Measurements from ENCODE around the gene PTGES3L.

Gene PTGES3L

GRCh38 chr17:42979511-42980273, at the start of gene PTGES3L:
TSS of gene PTGES3L (minus strand) at chr17:42980080. CDS start at chr17:42980053, 27 bp downstream.
- peak; percentile 58 for DNase-seq
- in situ Hi-C loops (cut with HindIII; ENCODE audit: low pct_ligation_motif_present, low pct_unique_long_range_greater_than_20kb, low sequenced_read_pairs) = no loop called here

GRCh38 chr17:43028221-43028861, 48.5 kb upstream of the PTGES3L start:
- no peak for DNase-seq

GRCh38 chr17:43027091-43028032, 47.5 kb upstream of the PTGES3L start:
- in situ Hi-C loops (cut with HindIII; ENCODE audit: low pct_ligation_motif_present, low pct_unique_long_range_greater_than_20kb, low sequenced_read_pairs) = no loop called here
- DNase-seq = no peak

More at GRCh38 chr17:43028221-43028861, 48.5 kb upstream of the PTGES3L start:
- in situ Hi-C loops (cut with HindIII; ENCODE audit: low pct_ligation_motif_present, low pct_unique_long_range_greater_than_20kb, low sequenced_read_pairs) = no loop called here

GRCh38 chr17:43026595-43026994, 46.7 kb upstream of the PTGES3L start:
- DNase-seq = no peak
- in situ Hi-C loops (cut with HindIII; ENCODE audit: low pct_ligation_motif_present, low pct_unique_long_range_greater_than_20kb, low sequenced_read_pairs) = no loop called here

GRCh38 chr17:43025766-43026537, 46.1 kb upstream of the PTGES3L start:
- in situ Hi-C loops (cut with HindIII; ENCODE audit: low pct_ligation_motif_present, low pct_unique_long_range_greater_than_20kb, low sequenced_read_pairs) = no loop called here

GRCh38 chr17:43025290-43025657, 45.4 kb upstream of the PTGES3L start:
- in situ Hi-C loops (cut with HindIII; ENCODE audit: low pct_ligation_motif_present, low pct_unique_long_range_greater_than_20kb, low sequenced_read_pairs) = no loop called here

More at GRCh38 chr17:43025766-43026537, 46.1 kb upstream of the PTGES3L start:
- DNase-seq = no peak

GRCh38 chr17:43024407-43025289, 44.8 kb upstream of the PTGES3L start, which contains the start of gene RND2:
TSS of gene RND2 (plus strand) at chr17:43025231. CDS start at chr17:43025348, 117 bp downstream.
- in situ Hi-C loops (cut with HindIII; ENCODE audit: low pct_ligation_motif_present, low pct_unique_long_range_greater_than_20kb, low sequenced_read_pairs) = no loop called here
- DNase-seq = peak; percentile 97

More at GRCh38 chr17:43025290-43025657, 45.4 kb upstream of the PTGES3L start:
- no peak for DNase-seq

- peak; percentile 84 for DNase-seq
- in situ Hi-C loops (cut with HindIII; ENCODE audit: low pct_ligation_motif_present, low pct_unique_long_range_greater_than_20kb, low sequenced_read_pairs) = no loop called here
These were observed 42.0 kb upstream of the PTGES3L start, which contains the start of gene VAT1 for GRCh38 chr17:43021741-43022512. TSS of gene VAT1 (minus strand) at chr17:43022385. CDS start at chr17:43022322, 63 bp downstream.

- in situ Hi-C loops (cut with HindIII; ENCODE audit: low pct_ligation_motif_present, low pct_unique_long_range_greater_than_20kb, low sequenced_read_pairs) = no loop called here
These were observed 41.2 kb upstream of the PTGES3L start for GRCh38 chr17:43020789-43021740.

GRCh38 chr17:43020030-43020621, 40.2 kb upstream of the PTGES3L start:
- no peak for DNase-seq
- in situ Hi-C loops (cut with HindIII; ENCODE audit: low pct_ligation_motif_present, low pct_unique_long_range_greater_than_20kb, low sequenced_read_pairs) = no loop called here

More at GRCh38 chr17:43020789-43021740, 41.2 kb upstream of the PTGES3L start:
- DNase-seq = peak; percentile 90

GRCh38 chr17:43019418-43019817, 39.5 kb upstream of the PTGES3L start:
- in situ Hi-C loops (cut with HindIII; ENCODE audit: low pct_ligation_motif_present, low pct_unique_long_range_greater_than_20kb, low sequenced_read_pairs) = no loop called here
- DNase-seq = no peak

- no peak for DNase-seq
- in situ Hi-C loops (cut with HindIII; ENCODE audit: low pct_ligation_motif_present, low pct_unique_long_range_greater_than_20kb, low sequenced_read_pairs) = no loop called here
These were observed 39.1 kb upstream of the PTGES3L start for GRCh38 chr17:43018932-43019331.

- no peak for DNase-seq
- in situ Hi-C loops (cut with HindIII; ENCODE audit: low pct_ligation_motif_present, low pct_unique_long_range_greater_than_20kb, low sequenced_read_pairs) = no loop called here
These were observed 38.4 kb upstream of the PTGES3L start for GRCh38 chr17:43018008-43018853.

- in situ Hi-C loops (cut with HindIII; ENCODE audit: low pct_ligation_motif_present, low pct_unique_long_range_greater_than_20kb, low sequenced_read_pairs) = no loop called here
- no peak for DNase-seq
These were observed 36.3 kb upstream of the PTGES3L start for GRCh38 chr17:43016216-43016615.
